ENCODE data around the gene CENPN. TPM values are rescaled to one million over a fixed set of nuclear protein-coding genes. Genes with fewer than 3 reads are reported as not detected.

Gene CENPN
- total RNA-seq, 1 experiment from 2014 or later = 56.6 TPM

DNA sequence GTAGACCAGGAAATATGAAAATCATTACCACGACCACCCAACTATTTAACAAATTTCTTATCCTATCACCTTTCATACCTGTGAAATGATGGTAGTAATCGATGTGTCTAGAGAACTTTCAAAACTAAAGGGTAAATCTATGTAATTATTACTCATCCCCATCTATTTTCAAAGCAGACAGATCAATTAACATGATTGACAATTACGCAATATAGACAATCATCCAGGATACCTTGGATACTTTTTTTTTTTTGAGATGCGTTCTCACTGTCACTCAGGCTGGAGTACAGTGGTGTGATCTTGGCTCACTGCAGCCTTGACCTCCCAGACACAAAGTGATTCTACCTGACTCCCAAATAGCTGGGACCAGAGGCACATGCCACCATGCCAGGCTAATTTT, 74.0 kb downstream of the CENPN start:
- DNase-seq (ENCODE audit: low read depth, low spot score) (no peak), ATAC-seq (no peak)
- intact Hi-C loops (cut with micrococcal nuclease; ENCODE audit: unreplicated experiment) = no loop called here
- ChIA-PET POLR2A (no interaction called here), CTCF (no interaction called here)
- Histone ChIP-seq H3K4me3 (ENCODE audit: low read depth in 2 of 2, low read length in 2 of 2) (no peak overlapping the region), H3K4me1 (ENCODE audit: control insufficient read depth, insufficient read depth, low read length) (no peaks in the 10 kb centered on the region; the same call in 1 of the 2 replicates), H3K36me3 (ENCODE audit: control insufficient read depth, insufficient read depth, low read length) (no peaks in the 10 kb centered on the region; the same call in 1 of the 2 replicates), H3K27ac (ENCODE audit: low read length) (no peak overlapping the region), H3K27me3 (ENCODE audit: control insufficient read depth, insufficient read depth, low read length) (no peaks in the 10 kb centered on the region), H3K9me3 (ENCODE audit: control insufficient read depth, insufficient read depth, low read depth, low read length) (no peaks in the 10 kb centered on the region)
- TF ChIP-seq SIN3A (IDR thresholded peaks at IDR 0.05; ENCODE audit: borderline replicate concordance, insufficient read depth, low read depth, low read length) = no peak
- in situ Hi-C loops (cut with HindIII; ENCODE audit: low pct_unique_long_range_greater_than_20kb, low sequenced_read_pairs) = no loop called here
- no TSS peak for BruUV-seq (replicated peaks)

Other genes starting within 250 kb of the CENPN start
- 6.1 TPM for gene CDYL2, start 202.6 kb upstream of the CENPN start, total RNA-seq (2021; ENCODE audit: unreplicated experiment)
- 82.0 TPM for gene CMC2, start 329 bp upstream of the CENPN start, total RNA-seq (2021; ENCODE audit: unreplicated experiment)
- gene ATMIN, start 28.6 kb downstream of the CENPN start, total RNA-seq (2021; ENCODE audit: unreplicated experiment) = 28.4 TPM
- 1.2 TPM for gene C16orf46, start 70.0 kb downstream of the CENPN start, total RNA-seq (2021; ENCODE audit: unreplicated experiment)
- gene GCSH, start 89.2 kb downstream of the CENPN start, total RNA-seq (2021; ENCODE audit: unreplicated experiment) = 36.6 TPM
- gene BCO1, start 231.5 kb downstream of the CENPN start, total RNA-seq (2021; ENCODE audit: unreplicated experiment) = not detected